Lung (tissue), 16 donors: Measurements from ENCODE around the gene ANGPTL1. TPM values are rescaled to one million over a fixed set of nuclear protein-coding genes. Genes with fewer than 3 reads are reported as not detected.
A peak's percentile ranks its signal among the peaks of the same experiment; 100 is the strongest.

Experiments
- ATAC-seq: fragments of 200-7000 bp; cut with Tn5 transposase; one replicate; pipeline ENCODE4 v1.9.1; 2020; ENCODE audit warnings: moderate number of reproducible peaks; ENCODE audit not compliant: insufficient read depth, low FRiP score
- DNase-seq, 3 donors: peaks; one replicate each; pipeline ENCODE4 v3.0.0-alpha.2; 2013 to 2017
- H3K27ac ChIP-seq, 2 donors: one replicate each; pipeline ENCODE4 v1.5.1; 2013; ENCODE audit warnings: mild to moderate bottlenecking in 2 of 2, moderate library complexity in 2 of 2, control low read depth in 1 of 2, inconsistent platforms in 1 of 2, low read depth in 1 of 2, low read length in 1 of 2
- H3K27me3 ChIP-seq, 3 donors: one replicate each; pipeline ENCODE4 v1.5.1; 2013; ENCODE audit warnings: low read length in 2 of 3; ENCODE audit not compliant: control insufficient read depth in 3 of 3, insufficient read depth in 3 of 3
- H3K36me3 ChIP-seq, 4 donors: one replicate each; pipeline ENCODE4 v1.5.1; 2013; ENCODE audit warnings: low read length in 4 of 4, mild to moderate bottlenecking in 1 of 4, moderate library complexity in 1 of 4; ENCODE audit not compliant: control insufficient read depth in 4 of 4, insufficient read depth in 4 of 4
- H3K4me1 ChIP-seq, 5 donors: one replicate each; pipeline ENCODE4 v1.5.1; 2013; ENCODE audit warnings: low read length in 5 of 5, mild to moderate bottlenecking in 2 of 5, moderate library complexity in 1 of 5; ENCODE audit not compliant: control insufficient read depth in 5 of 5, insufficient read depth in 5 of 5
- H3K4me3 ChIP-seq: one replicate; pipeline ENCODE4 v1.5.1; 2013; ENCODE audit warnings: mild to moderate bottlenecking, control low read depth, moderate library complexity
- H3K9ac ChIP-seq, 2 donors: one replicate each; pipeline ENCODE4 v1.5.1; 2013; ENCODE audit warnings: low read length in 2 of 2, control low read depth in 1 of 2; ENCODE audit not compliant: insufficient read depth in 1 of 2
- H3K9me3 ChIP-seq, 4 donors: one replicate each; pipeline ENCODE4 v1.5.1; 2013; ENCODE audit warnings: low read length in 3 of 4, mild to moderate bottlenecking in 1 of 4, moderate library complexity in 1 of 4; ENCODE audit not compliant: control insufficient read depth in 4 of 4, insufficient read depth in 3 of 4
- WGBS, 2 donors: extraction: QIAGEN DNeasy Blood & Tissue Kit; methylation state at CpG; one replicate each; pipeline ENCODE4 v1.1.7; 2013; 5-methylcytosine and 5-hydroxymethylcytosine counted together
- long read RNA-seq, 5 donors: transcript quantifications; one replicate each; lab custom pipeline, GENCODE V29; 2026
- polyA plus RNA-seq, 2 donors: library from polyadenylated mRNA; stranded (reverse); fragments of 200-250 nt; gene quantifications; one replicate each; pipeline ENCODE4 v1.2.1, GENCODE V29; 2013
- total RNA-seq, 2 donors: library from RNA; depleted of rRNA in 1 of 2; stranded (reverse); fragments of >200 nt in 1 of 2; gene quantifications; one replicate each; pipeline ENCODE4 v1.2.1, GENCODE V29; 2014 to 2021
- TF ChIP-seq, protein P1 (sequence below): IDR thresholded peaks from 2 replicates; pipeline ENCODE4 v1.5.1; 2012; ENCODE audit warnings: mild to moderate bottlenecking; ENCODE audit errors: control extremely low read depth, extremely low read depth
- donor health status: control.
- donor health status: control.
- donor health status: Bipolar disorder and iron deficiency.
- donor health status: healthy.
- donor health status: DM: yes; HTN: yes; CAD: no.

Gene ANGPTL1
- total RNA-seq (10 to 100 TPM; 18.4 to 24.3 TPM), polyA plus RNA-seq (1 to 10 TPM; 2.6 to 9.7 TPM)
- long read RNA-seq, donor 1, partial matches to known transcripts, result 0 of 2 reads
- long read RNA-seq, donor 1, other reads (novel, unspliced or antisense), result 0 of 2 reads
- long read RNA-seq, donor 2, partial matches to known transcripts, result 0 of 1 reads
- long read RNA-seq, donor 2, other reads (novel, unspliced or antisense), result 0 of 1 reads
- long read RNA-seq, donor 3, partial matches to known transcripts, result 0 of 1 reads
- long read RNA-seq, donor 3, other reads (novel, unspliced or antisense), result 0 of 1 reads
- long read RNA-seq, donor 4, partial matches to known transcripts, result 0 of 1 reads
- long read RNA-seq, donor 4, other reads (novel, unspliced or antisense), result 0 of 1 reads
- long read RNA-seq, donor 5, transcript ANGPTL1-202 (5 exons, 2,289 nt), result major isoform, 5 of 9 reads
- long read RNA-seq, donor 5, partial matches to known transcripts, result 0 of 9 reads
- long read RNA-seq, donor 5, other reads (novel, unspliced or antisense), result 0 of 9 reads

DNA sequence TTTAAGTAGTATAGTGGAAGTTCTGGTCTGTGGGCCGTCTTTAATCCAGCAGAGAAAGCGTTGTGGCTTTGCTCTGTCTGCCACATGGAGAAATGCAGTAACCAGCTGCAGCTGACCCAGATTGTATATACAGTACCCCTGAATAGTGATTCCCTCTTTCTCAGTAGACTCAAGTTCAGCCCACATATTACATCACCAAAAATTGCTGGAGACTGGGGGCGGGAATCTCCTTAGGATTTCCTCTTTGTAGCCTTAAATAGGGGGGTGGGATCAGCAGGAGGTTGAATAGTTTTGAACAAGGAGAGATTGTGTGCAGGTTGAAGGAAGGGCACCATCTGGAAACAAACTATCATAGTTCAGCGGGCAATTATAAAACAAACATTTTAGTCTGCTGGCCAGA lies at the start of gene ANGPTL1:
ANGPTL1 (minus strand) TSS at position 134 of the 400 bp plus-strand sequence. CDS start 5,301 bp downstream, outside the sequence.
- peak; percentile 72 to 92 (median 91) for DNase-seq
- ATAC-seq, result no peak
- Histone ChIP-seq H3K9ac (peak within 1 kb of the TSS; percentile 37 to 80), H3K36me3 (no peaks in the 10 kb centered on the region), H3K9me3 (no peaks in the 10 kb centered on the region), H3K4me1 (peaks cover 0 to 31% (median 7%) of the 10 kb centered on the region in 5 donors), H3K27ac (peak within 1 kb of the TSS; percentile 4 to 47), H3K27me3 (no peaks in the 10 kb centered on the region), H3K4me3 (no peak within 1 kb of the TSS)
- TF ChIP-seq, protein P1, sequence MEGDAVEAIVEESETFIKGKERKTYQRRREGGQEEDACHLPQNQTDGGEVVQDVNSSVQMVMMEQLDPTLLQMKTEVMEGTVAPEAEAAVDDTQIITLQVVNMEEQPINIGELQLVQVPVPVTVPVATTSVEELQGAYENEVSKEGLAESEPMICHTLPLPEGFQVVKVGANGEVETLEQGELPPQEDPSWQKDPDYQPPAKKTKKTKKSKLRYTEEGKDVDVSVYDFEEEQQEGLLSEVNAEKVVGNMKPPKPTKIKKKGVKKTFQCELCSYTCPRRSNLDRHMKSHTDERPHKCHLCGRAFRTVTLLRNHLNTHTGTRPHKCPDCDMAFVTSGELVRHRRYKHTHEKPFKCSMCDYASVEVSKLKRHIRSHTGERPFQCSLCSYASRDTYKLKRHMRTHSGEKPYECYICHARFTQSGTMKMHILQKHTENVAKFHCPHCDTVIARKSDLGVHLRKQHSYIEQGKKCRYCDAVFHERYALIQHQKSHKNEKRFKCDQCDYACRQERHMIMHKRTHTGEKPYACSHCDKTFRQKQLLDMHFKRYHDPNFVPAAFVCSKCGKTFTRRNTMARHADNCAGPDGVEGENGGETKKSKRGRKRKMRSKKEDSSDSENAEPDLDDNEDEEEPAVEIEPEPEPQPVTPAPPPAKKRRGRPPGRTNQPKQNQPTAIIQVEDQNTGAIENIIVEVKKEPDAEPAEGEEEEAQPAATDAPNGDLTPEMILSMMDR, result no peak
- WGBS, 2 donors, result 48 to 62% methylated on average over 4 of the region's 4 CpGs

DNA sequence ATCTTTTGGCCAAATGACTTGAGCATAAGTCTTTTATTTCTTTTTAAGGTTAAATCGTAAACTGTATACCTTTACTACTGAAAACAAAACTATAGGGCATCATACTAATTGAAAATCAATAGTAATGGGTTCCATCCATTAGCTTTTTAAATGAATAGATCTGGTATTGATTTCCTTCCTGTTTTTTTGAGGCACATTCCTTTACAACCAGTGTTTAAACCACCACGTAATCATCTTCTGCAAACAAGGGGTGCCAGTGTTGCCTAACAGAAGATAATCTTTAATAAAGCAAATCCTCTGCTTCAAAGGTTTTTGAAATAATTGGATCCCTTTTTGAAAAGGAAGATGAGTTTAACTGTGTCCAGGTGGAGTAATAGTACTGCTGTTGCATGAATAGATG lies 48.7 kb upstream of the ANGPTL1 start:
- TF ChIP-seq, protein P1, result no peak
- no peak overlapping the region for H3K4me3 ChIP-seq
- peaks cover 0 to 2% (median 0%) of the 10 kb centered on the region in 4 donors for H3K9me3 ChIP-seq
- DNase-seq (no peak), ATAC-seq (no peak)
- H3K4me1 ChIP-seq, result peaks cover 0 to 17% (median 3%) of the 10 kb centered on the region in 5 donors
- H3K27ac ChIP-seq, result no peak overlapping the region
- H3K36me3 ChIP-seq, result peaks cover 0 to 1% (median under 1%) of the 10 kb centered on the region in 4 donors
- 67 to 88% methylated on average over 2 of the region's 2 CpGs for WGBS, 2 donors
- no peak overlapping the region for H3K9ac ChIP-seq
- no peaks in the 10 kb centered on the region for H3K27me3 ChIP-seq

DNA sequence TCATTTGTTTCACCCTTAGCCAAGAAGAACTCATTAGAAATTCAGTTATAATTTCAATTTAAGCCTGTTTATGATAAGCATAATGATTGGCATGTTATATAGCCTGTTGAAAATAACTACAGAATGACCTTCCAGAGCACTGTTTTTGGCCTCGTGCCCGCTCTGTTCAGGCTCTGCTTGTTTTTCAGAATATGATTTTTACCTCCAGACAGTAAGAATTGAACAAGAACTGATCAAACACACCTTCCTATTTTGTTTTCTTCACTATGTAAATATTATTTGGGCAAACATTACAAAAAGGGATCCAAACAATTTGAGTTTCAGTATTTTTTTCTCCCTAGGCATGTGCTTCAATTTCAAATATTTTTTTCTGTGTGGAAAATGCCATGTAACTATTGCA lies 48.1 kb upstream of the ANGPTL1 start:
- H3K4me3 ChIP-seq, result no peak overlapping the region
- no peak overlapping the region for H3K27ac ChIP-seq
- TF ChIP-seq, protein P1, result no peak
- H3K9ac ChIP-seq, result no peak overlapping the region
- H3K4me1 ChIP-seq, result peaks cover 0 to 17% (median 3%) of the 10 kb centered on the region in 5 donors
- 78 to 89% methylated on average over 2 of the region's 2 CpGs for WGBS, 2 donors
- ATAC-seq, result no peak
- H3K9me3 ChIP-seq, result no peaks in the 10 kb centered on the region
- peaks cover 0 to 5% (median 1%) of the 10 kb centered on the region in 4 donors for H3K36me3 ChIP-seq
- no peaks in the 10 kb centered on the region for H3K27me3 ChIP-seq
- DNase-seq, result peak in 2 of 3 donors; percentile 41 to 47
